HG02610 (cell line): ENCODE data around the gene NEDD9.

Experiments used
- ATAC-seq: cut with Tn5 transposase; IDR thresholded peaks from one replicate; pipeline ENCODE4 v1.9.1; 2021; ENCODE audit warnings: mild to moderate bottlenecking, moderate library complexity; ENCODE audit not compliant: unreplicated experiment

Gene NEDD9

DNA sequence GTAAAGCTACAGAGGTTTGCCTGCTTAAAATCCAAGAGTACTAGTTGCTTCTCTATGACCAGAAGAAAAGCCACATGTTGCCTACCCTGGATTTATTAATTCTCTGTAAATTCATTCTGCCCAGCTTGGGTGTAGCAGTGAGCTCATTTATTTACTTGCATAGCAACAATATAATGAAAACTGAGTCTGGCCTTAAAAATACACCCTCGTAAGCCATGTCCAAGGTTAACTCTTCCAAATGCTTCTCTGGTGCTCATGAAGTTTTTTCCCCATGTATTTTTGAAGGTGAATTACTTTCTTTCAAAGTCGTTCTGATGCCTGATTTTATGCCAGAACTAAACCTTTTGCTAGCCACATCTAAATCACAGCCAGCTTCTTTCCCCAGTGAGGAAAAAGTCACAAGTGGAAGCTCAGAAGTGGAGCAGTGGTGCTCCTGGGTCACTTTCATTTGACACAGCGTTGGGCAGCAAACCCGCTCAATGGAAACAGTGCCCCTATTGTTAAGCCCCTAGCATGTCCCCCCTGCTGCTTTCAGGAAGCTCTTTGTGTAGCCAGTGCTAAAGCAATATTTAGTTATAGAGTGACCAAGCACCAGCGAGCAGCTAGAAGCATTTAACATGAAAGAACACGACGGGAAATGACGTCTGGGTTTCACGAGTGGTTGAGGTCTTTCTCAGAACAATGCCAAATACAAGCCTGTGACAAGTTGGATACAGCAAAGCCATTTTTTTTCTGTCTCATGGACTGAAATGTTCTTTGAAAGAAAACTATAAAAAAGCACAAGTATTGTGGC is 29.8 kb downstream of the NEDD9 start:
- ATAC-seq, result no peak

DNA sequence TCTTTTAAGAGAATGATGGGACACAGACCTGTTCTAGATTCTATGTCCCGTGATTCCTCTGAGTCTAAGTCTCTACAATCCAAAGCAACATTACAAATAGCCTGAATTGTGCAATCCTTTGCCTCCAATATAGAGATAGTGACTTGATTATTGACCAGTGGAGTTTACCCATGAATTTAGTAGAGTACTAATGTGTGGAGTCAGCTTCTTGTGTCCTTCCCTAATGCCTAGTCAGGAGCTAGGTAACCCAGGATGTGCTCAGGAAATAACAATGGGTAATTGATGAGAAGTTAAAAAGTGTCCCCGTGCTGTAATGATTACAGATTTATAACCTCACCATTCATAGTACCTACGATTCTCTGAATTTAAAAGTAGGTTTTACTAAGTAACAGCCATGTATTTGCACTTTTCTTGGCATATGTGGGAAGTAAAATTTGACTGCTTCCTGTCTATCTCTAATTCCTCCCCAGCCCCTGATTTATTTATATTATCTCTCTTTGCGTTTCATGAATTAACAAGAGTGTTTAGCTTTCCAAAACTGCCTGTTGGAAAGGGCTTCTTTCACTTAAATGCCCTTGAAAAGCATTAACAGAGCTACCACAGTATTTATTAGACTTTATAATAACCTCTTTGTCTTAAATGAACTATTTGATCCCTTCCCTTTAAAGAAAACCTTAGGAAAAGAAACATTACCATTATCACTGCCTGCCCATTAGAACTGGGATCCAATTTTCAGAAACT is 30.5 kb downstream of the NEDD9 start:
- ATAC-seq, result no peak

DNA sequence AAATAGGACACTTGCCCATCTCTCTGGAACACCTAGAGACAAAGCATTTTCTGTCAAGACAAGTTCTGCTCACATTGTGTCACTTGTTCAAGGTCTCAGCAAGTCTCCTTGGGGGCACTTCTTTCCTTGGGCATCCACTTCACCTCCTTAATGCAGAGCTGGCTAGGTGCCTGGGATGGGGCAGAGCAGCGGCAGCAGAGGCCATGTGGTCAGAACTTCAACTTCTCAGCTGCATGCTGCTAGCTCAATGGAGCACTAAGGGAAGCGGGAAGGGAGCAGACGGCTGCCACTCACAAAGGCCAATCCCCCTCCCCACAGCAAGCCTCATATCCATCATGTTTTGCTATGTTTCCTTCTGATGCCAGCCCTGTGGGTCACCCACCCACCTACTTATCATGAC is 31.5 kb downstream of the NEDD9 start:
- ATAC-seq, result no peak

DNA sequence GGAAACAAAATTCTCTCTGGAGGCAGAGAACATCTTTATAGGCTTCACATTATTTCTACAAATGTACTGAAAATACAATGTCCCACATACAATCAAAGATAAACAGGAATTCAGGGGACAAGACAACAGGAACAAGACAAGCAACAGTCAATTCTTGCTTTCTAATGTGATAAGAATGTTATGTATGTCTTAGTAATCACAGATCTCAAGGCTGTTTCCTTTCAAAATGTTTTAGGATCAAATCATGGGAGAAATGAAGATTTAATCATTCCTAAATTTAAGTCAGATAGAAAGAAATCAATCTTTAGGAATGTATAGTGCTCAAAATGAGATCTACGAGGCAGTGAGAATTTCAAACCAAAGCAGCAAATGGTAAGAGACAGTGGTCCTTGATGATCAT is 32.1 kb downstream of the NEDD9 start:
- no peak for ATAC-seq

- peak; percentile 61 for ATAC-seq
Measured at GRCh38 chr6:11198663-11199603, 33.5 kb downstream of the NEDD9 start.

GRCh38 chr6:11197850-11198249 is 34.6 kb downstream of the NEDD9 start:
- no peak for ATAC-seq

DNA sequence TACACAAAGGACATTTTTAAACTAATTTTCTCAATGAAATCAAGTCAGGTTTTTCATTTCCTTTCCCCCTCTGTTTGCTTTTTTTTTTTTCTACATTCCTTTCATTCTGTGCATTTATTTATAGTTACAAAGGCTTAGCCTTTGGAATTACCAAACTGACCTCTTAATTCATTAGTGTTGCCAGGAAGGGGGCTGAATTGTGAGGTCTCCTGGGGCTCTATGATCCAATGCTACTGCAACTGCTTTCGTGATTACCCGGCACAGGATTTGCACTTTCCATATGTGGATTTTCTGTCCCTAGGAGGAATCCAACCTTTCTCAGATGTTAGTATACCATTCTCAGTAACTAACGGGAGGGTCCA is 35.3 kb downstream of the NEDD9 start:
- ATAC-seq, result no peak

GRCh38 chr6:11196511-11197174 is 35.8 kb downstream of the NEDD9 start:
- ATAC-seq, result no peak

GRCh38 chr6:11194356-11195218 is 37.9 kb downstream of the NEDD9 start:
- no peak for ATAC-seq

DNA sequence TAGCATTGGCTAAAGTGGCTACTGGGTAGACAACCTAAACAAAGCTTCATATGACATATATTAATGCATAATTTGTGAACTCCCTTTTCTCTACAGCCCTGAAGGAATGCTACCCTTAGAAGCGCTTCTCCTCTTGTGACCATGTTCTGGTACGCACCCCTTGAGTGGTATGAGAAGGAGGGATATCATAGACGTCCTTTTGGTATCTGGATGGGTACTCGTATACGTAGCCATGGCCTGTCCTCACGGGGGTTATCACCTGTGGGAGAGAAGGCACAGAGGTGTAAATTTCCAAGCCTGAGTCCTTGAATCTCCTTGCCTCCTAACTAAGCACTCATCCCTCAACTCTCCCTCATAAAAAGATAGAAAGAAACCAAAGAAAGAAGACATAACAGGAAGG is 39.0 kb downstream of the NEDD9 start:
- ATAC-seq, result no peak

GRCh38 chr6:11192167-11192566 is 40.3 kb downstream of the NEDD9 start:
- ATAC-seq, result no peak

GRCh38 chr6:11190625-11191245 is 41.7 kb downstream of the NEDD9 start:
- no peak for ATAC-seq

GRCh38 chr6:11189865-11190624 is 42.4 kb downstream of the NEDD9 start:
- no peak for ATAC-seq

- ATAC-seq, result no peak
Measured at GRCh38 chr6:11188161-11188915, 44.1 kb downstream of the NEDD9 start.

DNA sequence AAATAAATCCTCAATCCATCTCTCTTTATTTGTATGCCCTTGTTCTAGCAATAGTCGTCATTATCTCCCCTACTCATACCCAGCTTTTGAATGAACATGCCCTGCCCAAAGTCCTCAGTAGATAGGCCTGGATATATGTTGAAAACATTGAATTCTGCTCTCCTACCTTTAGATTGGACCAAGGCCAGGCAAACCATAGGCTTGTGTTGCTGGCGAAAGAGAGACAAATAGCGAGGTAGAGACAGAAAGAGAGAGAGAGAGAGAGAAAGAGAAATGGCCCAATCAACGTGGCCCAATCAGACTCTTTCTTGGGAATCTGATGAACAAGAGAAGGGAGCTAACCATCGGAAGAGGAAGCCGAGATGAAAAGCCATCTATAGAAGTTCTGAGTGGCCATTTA is 45.2 kb downstream of the NEDD9 start:
- no peak for ATAC-seq

DNA sequence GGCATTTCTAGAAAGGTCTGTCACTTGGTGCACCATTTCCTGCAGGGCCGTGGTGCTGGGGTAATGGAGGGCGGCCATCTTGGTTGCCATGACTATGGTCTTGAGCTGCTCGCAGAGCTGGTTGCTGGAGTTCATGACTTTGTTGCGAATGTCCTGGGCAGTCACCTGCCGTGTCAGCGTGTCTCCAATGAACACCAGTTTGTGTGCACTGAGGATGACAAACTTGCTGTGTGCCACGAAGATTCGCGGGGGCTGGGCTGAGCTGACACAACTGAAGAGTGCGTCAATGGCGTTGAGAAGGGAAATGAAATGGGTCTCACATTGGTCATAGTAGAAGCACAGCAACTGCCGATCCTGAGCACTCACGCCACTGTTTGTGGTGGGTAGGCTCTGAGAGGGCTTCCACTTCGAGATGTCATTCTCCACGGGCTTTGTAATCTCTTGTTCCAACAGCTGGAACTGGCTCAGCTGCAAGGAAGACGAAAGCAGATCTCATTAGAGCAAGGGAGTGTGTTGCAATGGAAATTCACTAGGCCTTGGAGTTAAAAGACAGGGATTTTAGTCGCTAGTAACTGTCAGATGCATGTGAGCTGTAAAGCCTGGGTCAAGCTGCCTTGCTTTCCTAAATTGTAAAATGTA is 47.1 kb downstream of the NEDD9 start:
- no peak for ATAC-seq

- ATAC-seq, result no peak
Measured at GRCh38 chr6:11183761-11184362, 48.6 kb downstream of the NEDD9 start.
